PC-3 (cell line): ENCODE measurements around the gene CHSY1. TPM values are rescaled to one million over a fixed set of nuclear protein-coding genes. Genes with fewer than 3 reads are reported as not detected.

Experiments
- ATAC-seq: fragments of 200-7000 bp; cut with Tn5 transposase; 2 replicates; pipeline ENCODE4 v1.9.1; 2020; ENCODE audit warnings: mild to moderate bottlenecking, moderate library complexity
- BruUV-seq: library from RNA; stranded (reverse); fragments of 400-500 nt; replicated peaks from 2 replicates; lab custom pipeline; 2021; lab: Mats Ljungman, UMichigan
- CTCF ChIA-PET: fragments of 300-600 bp; sonication (Branson Sonifier 250); formaldehyde crosslinking; loops from one replicate; lab custom pipeline; 2022; ENCODE audit warnings: antibody characterized with exemption; lab: Charles Lee
- POLR2A ChIA-PET: fragments of 300-600 bp; sonication (Branson Sonifier 250); formaldehyde crosslinking; loops from one replicate; lab custom pipeline; 2022; ENCODE audit warnings: antibody characterized with exemption; ENCODE audit not compliant: unreplicated experiment; lab: Charles Lee
- DNase-seq: peaks from one replicate; pipeline ENCODE4 v3.0.0-alpha.2; 2015
- H2AFZ ChIP-seq: fragments of 300-600 bp; sonication (generic); 2 replicates; pipeline ENCODE4 v1.6.0; 2016; ENCODE audit warnings: antibody characterized with exemption, low read length
- H3F3A ChIP-seq: fragments of 300-600 bp; sonication (generic); one replicate; pipeline ENCODE4 v1.6.0; 2017; ENCODE audit warnings: antibody characterized with exemption, low read length, control low read depth, mild to moderate bottlenecking; ENCODE audit not compliant: unreplicated experiment
- H3K27ac ChIP-seq: fragments of 300-600 bp; sonication (generic); 2 replicates; pipeline ENCODE4 v1.5.1; 2016; ENCODE audit warnings: mild to moderate bottlenecking, low read length
- H3K27me3 ChIP-seq: fragments of 300-600 bp; sonication (generic); 2 replicates; pipeline ENCODE4 v1.6.1; 2016; ENCODE audit warnings: low read length, mixed read lengths
- H3K36me3 ChIP-seq: fragments of 300-600 bp; sonication (generic); 2 replicates; pipeline ENCODE4 v1.6.1; 2016; ENCODE audit warnings: low read depth, mixed run types, low read length, mixed read lengths
- H3K4me1 ChIP-seq: fragments of 300-600 bp; sonication (generic); 2 replicates; pipeline ENCODE4 v1.5.1; 2016; ENCODE audit warnings: low read length; ENCODE audit not compliant: insufficient read depth
- H3K4me2 ChIP-seq: fragments of 300-600 bp; sonication (generic); 2 replicates; pipeline ENCODE4 v1.6.0; 2016; ENCODE audit warnings: low read length
- H3K4me3 ChIP-seq: fragments of 300-600 bp; sonication (generic); 2 replicates; pipeline ENCODE4 v1.5.1; 2016; ENCODE audit warnings: mild to moderate bottlenecking, low read length, mixed read lengths
- H3K79me2 ChIP-seq: fragments of 300-600 bp; sonication (generic); 2 replicates; pipeline ENCODE4 v1.6.1; 2017; ENCODE audit warnings: low read length, mixed read lengths
- H3K9ac ChIP-seq: fragments of 300-600 bp; sonication (generic); 2 replicates; pipeline ENCODE4 v1.6.0; 2016; ENCODE audit warnings: mild to moderate bottlenecking, low read length
- H3K9me2 ChIP-seq: fragments of 300-600 bp; sonication (generic); replicated peaks from 2 replicates; pipeline ENCODE4 v1.6.1; 2016; ENCODE audit warnings: mixed run types, low read length, mixed read lengths
- H3K9me3 ChIP-seq: fragments of 300-600 bp; sonication (generic); 2 replicates; pipeline ENCODE4 v1.6.1; 2016; ENCODE audit warnings: low read length, mixed read lengths
- H4K20me1 ChIP-seq: fragments of 300-600 bp; sonication (generic); 2 replicates; pipeline ENCODE4 v1.6.1; 2016; ENCODE audit warnings: low read length, mixed read lengths
- EZH2 ChIP-seq: fragments of 300-600 bp; sonication (generic); IDR thresholded peaks from one replicate; pipeline ENCODE4 v1.6.1; 2017; ENCODE audit warnings: antibody characterized with exemption, mild to moderate bottlenecking, low read length; ENCODE audit not compliant: unreplicated experiment
- EZH2phosphoT487 ChIP-seq: fragments of 300-600 bp; sonication (generic); IDR thresholded peaks from 2 replicates; pipeline ENCODE4 v1.6.1; 2018; ENCODE audit warnings: mild to moderate bottlenecking, antibody characterized with exemption, low read length, borderline replicate concordance
- intact Hi-C: fragments of 100-400 bp; cut with micrococcal nuclease; formaldehyde crosslinking; loops from 2 replicates; pipeline ENCODE4 v1.9.0; 2023
- total RNA-seq: library from RNA; depleted of rRNA; stranded (reverse); fragments of >200 nt; gene quantifications from 2 replicates; pipeline ENCODE4 v1.2.3, GENCODE V29; 2014
- TF ChIP-seq, protein P1 (sequence below): fragments of 300-600 bp; sonication (generic); conservative IDR thresholded peaks from 2 replicates; pipeline ENCODE4 v1.5.1; 2017; ENCODE audit warnings: antibody characterized with exemption, low read depth, mild to moderate bottlenecking, low read length

Gene CHSY1
- total RNA-seq, 1 experiment from 2014 or later: 13.8 TPM

- no peaks in the 10 kb centered on the region for H3K27me3 ChIP-seq
- intact Hi-C loops: no loop called here
- H3K9ac ChIP-seq: no peak overlapping the region
- no peaks in the 10 kb centered on the region for H3K9me3 ChIP-seq
- no peak overlapping the region for H3K4me3 ChIP-seq
- DNase-seq (no peak), ATAC-seq (no peak)
- BruUV-seq: no TSS peak
- H2AFZ ChIP-seq: no peak overlapping the region
- H4K20me1 ChIP-seq: peaks cover 19% of the 10 kb centered on the region
- H3K27ac ChIP-seq: no peak overlapping the region
- POLR2A ChIA-PET: no interaction called here
- H3K36me3 ChIP-seq: no peaks in the 10 kb centered on the region; the same call in 1 of the 2 replicates
- no peaks in the 10 kb centered on the region; the same call in 1 of the 2 replicates for H3K4me1 ChIP-seq
- CTCF ChIA-PET: no interaction called here
- peaks cover 95% of the 10 kb centered on the region for H3K79me2 ChIP-seq
- TF ChIP-seq EZH2phosphoT487: no peak
- TF ChIP-seq, protein P1, sequence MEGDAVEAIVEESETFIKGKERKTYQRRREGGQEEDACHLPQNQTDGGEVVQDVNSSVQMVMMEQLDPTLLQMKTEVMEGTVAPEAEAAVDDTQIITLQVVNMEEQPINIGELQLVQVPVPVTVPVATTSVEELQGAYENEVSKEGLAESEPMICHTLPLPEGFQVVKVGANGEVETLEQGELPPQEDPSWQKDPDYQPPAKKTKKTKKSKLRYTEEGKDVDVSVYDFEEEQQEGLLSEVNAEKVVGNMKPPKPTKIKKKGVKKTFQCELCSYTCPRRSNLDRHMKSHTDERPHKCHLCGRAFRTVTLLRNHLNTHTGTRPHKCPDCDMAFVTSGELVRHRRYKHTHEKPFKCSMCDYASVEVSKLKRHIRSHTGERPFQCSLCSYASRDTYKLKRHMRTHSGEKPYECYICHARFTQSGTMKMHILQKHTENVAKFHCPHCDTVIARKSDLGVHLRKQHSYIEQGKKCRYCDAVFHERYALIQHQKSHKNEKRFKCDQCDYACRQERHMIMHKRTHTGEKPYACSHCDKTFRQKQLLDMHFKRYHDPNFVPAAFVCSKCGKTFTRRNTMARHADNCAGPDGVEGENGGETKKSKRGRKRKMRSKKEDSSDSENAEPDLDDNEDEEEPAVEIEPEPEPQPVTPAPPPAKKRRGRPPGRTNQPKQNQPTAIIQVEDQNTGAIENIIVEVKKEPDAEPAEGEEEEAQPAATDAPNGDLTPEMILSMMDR: no peak
- no peak for TF ChIP-seq EZH2
- H3F3A ChIP-seq: no peaks in the 10 kb centered on the region
- no peak overlapping the region for H3K4me2 ChIP-seq
- H3K9me2 ChIP-seq: no peaks in the 10 kb centered on the region
These were observed 11.5 kb downstream of the CHSY1 start for GRCh38 chr15:101240358-101240757.

- CTCF ChIA-PET: no interaction called here
- no peak overlapping the region for H2AFZ ChIP-seq
- H4K20me1 ChIP-seq: peaks cover 13% of the 10 kb centered on the region
- no peak for ATAC-seq
- no peaks in the 10 kb centered on the region; the same call in 1 of the 2 replicates for H3K36me3 ChIP-seq
- no peak for DNase-seq
- H3K9me3 ChIP-seq: no peaks in the 10 kb centered on the region
- POLR2A ChIA-PET: no interaction called here
- peaks cover 95% of the 10 kb centered on the region for H3K79me2 ChIP-seq
- no peak overlapping the region for H3K9ac ChIP-seq
- no peaks in the 10 kb centered on the region for H3K27me3 ChIP-seq
- no peaks in the 10 kb centered on the region for H3F3A ChIP-seq
- no peaks in the 10 kb centered on the region for H3K9me2 ChIP-seq
- H3K4me1 ChIP-seq: no peaks in the 10 kb centered on the region; the same call in 1 of the 2 replicates
- TF ChIP-seq, protein P1: no peak
- TF ChIP-seq EZH2phosphoT487 (no peak), EZH2 (no peak)
- no peak overlapping the region for H3K4me2 ChIP-seq
- H3K27ac ChIP-seq: no peak overlapping the region
- intact Hi-C loops: no loop called here
- BruUV-seq: no TSS peak
- no peak overlapping the region for H3K4me3 ChIP-seq
These were observed 12.1 kb downstream of the CHSY1 start for GRCh38 chr15:101239724-101240136.

- H3K79me2 ChIP-seq: peaks cover 93% of the 10 kb centered on the region
- no peak overlapping the region for H2AFZ ChIP-seq
- no peak overlapping the region for H3K27ac ChIP-seq
- TF ChIP-seq EZH2phosphoT487 (no peak), EZH2 (no peak)
- TF ChIP-seq, protein P1: no peak
- H3K36me3 ChIP-seq: peaks cover 7% of the 10 kb centered on the region; the same call in 1 of the 2 replicates
- no peak overlapping the region for H3K9ac ChIP-seq
- no peaks in the 10 kb centered on the region for H3K27me3 ChIP-seq
- no peak overlapping the region for H3K4me3 ChIP-seq
- no peak overlapping the region for H3K4me2 ChIP-seq
- ChIA-PET CTCF (no interaction called here), POLR2A (no interaction called here)
- H3F3A ChIP-seq: no peaks in the 10 kb centered on the region
- no peak for ATAC-seq
- H3K9me3 ChIP-seq: no peaks in the 10 kb centered on the region
- no peaks in the 10 kb centered on the region for H3K9me2 ChIP-seq
- BruUV-seq: no TSS peak
- no peak for DNase-seq
- no peaks in the 10 kb centered on the region; the same call in 1 of the 2 replicates for H3K4me1 ChIP-seq
- peaks cover 9% of the 10 kb centered on the region for H4K20me1 ChIP-seq
- intact Hi-C loops: no loop called here
These were observed 14.6 kb downstream of the CHSY1 start for GRCh38 chr15:101237251-101237650.
